Mesodermal cell (in vitro differentiated cells): ENCODE data around the gene EHBP1. TPM values are rescaled to one million over a fixed set of nuclear protein-coding genes. Genes with fewer than 3 reads are reported as not detected.

Source experiments
- H3K27ac ChIP-seq: 2 replicates; pipeline ENCODE4 v1.7.0; 2013; ENCODE audit warnings: mild to moderate bottlenecking, low read depth, low read length, moderate library complexity; ENCODE audit not compliant: severe bottlenecking
- H3K36me3 ChIP-seq: 2 replicates; pipeline ENCODE4 v1.7.1; 2013; ENCODE audit warnings: mild to moderate bottlenecking, low read length, moderate library complexity; ENCODE audit not compliant: control insufficient read depth, insufficient read depth
- H3K4me1 ChIP-seq: one replicate; pipeline ENCODE4 v1.7.1; 2013; ENCODE audit warnings: mild to moderate bottlenecking, low read length; ENCODE audit not compliant: insufficient read depth, control insufficient read depth, poor library complexity, severe bottlenecking
- H3K4me3 ChIP-seq: 2 replicates; pipeline ENCODE4 v1.7.0; 2013; ENCODE audit warnings: low read length, control low read depth, mild to moderate bottlenecking; ENCODE audit not compliant: insufficient read depth, poor library complexity, severe bottlenecking; ENCODE audit errors: extremely low read depth
- H3K9me3 ChIP-seq: 2 replicates; pipeline ENCODE4 v1.7.1; 2013; ENCODE audit warnings: mild to moderate bottlenecking, low read length, moderate library complexity; ENCODE audit not compliant: control insufficient read depth
- WGBS, 2 experiments: methylation state at CpG; one replicate each; pipeline ENCODE4 v1.1.5; 2013; ENCODE audit warnings: missing lambda C conversion rate in 2 of 2; ENCODE audit not compliant: insufficient coverage in 2 of 2; 5-methylcytosine and 5-hydroxymethylcytosine counted together
- polyA plus RNA-seq, 2 experiments: library from polyadenylated mRNA; stranded (reverse); fragments of 50-300 nt; gene quantifications; one replicate each; pipeline ENCODE4 v1.2.3, GENCODE V29; 2013

Gene EHBP1
- polyA plus RNA-seq (2013, experiment 1 of 2) = 17.0 TPM
- 24.4 TPM for polyA plus RNA-seq (2013, experiment 2 of 2)

GRCh38 chr2:62705007-62705829 lies at the start of gene EHBP1:
TSS of gene EHBP1 (plus strand) at chr2:62705713. CDS start at chr2:62707192, 1,479 bp downstream.
- Histone ChIP-seq H3K27ac (peak within 1 kb of the TSS; percentile 31), H3K9me3 (no peaks in the 10 kb centered on the region), H3K4me3 (peak within 1 kb of the TSS; percentile 58), H3K4me1 (peaks cover 2% of the 10 kb centered on the region), H3K36me3 (peaks cover 18% of the 10 kb centered on the region)
- WGBS, 2 experiments = 0 to 1% methylated on average over 22 to 27 of the region's 45 CpGs

DNA sequence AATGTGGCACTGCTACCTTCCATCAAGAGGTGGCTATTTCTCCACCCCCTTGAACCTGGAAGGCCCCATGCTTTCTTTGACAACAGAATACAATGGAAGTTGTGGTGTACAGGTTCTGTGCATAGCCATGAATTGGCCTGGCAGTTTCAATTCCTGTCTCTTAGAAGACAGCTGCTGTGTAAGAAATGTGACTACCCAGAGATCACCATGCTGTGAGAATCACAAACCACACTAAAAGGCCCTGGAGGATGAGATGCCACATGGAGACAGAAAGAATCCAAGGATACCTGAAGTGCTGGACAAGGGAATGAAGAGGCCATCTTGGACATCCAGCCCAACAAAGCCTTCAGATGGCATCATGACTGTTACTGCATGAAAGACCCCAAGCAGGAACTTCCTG lies 47.7 kb upstream of the EHBP1 start:
- H3K4me1 ChIP-seq = peaks cover 4% of the 10 kb centered on the region
- H3K27ac ChIP-seq = no peak overlapping the region
- no peaks in the 10 kb centered on the region for H3K9me3 ChIP-seq
- no peak overlapping the region for H3K4me3 ChIP-seq
- H3K36me3 ChIP-seq = no peaks in the 10 kb centered on the region

GRCh38 chr2:62658891-62659290 lies 46.6 kb upstream of the EHBP1 start:
- Histone ChIP-seq H3K4me3 (no peak overlapping the region), H3K27ac (no peak overlapping the region), H3K36me3 (no peaks in the 10 kb centered on the region), H3K9me3 (no peaks in the 10 kb centered on the region), H3K4me1 (peaks cover 8% of the 10 kb centered on the region)
- WGBS, 2 experiments = no CpG with 5 or more reads among the region's 2 CpGs

GRCh38 chr2:62660087-62660486 lies 45.4 kb upstream of the EHBP1 start:
- no peaks in the 10 kb centered on the region for H3K9me3 ChIP-seq
- no peaks in the 10 kb centered on the region for H3K36me3 ChIP-seq
- no peak overlapping the region for H3K4me3 ChIP-seq
- WGBS, 2 experiments = 84 to 100% methylated on average over 1 to 2 of the region's 2 CpGs
- H3K4me1 ChIP-seq = peaks cover 15% of the 10 kb centered on the region
- H3K27ac ChIP-seq = no peak overlapping the region

GRCh38 chr2:62660582-62661262 lies 44.8 kb upstream of the EHBP1 start:
- Histone ChIP-seq H3K27ac (no peak overlapping the region), H3K4me1 (peaks cover 20% of the 10 kb centered on the region), H3K9me3 (no peaks in the 10 kb centered on the region), H3K4me3 (no peak overlapping the region), H3K36me3 (no peaks in the 10 kb centered on the region)
- 100% methylated on average over 1 of the region's 2 CpGs; no CpG with 5 or more reads in 1 of the 2 experiments for WGBS, 2 experiments

- Histone ChIP-seq H3K36me3 (no peaks in the 10 kb centered on the region), H3K27ac (no peak overlapping the region), H3K4me1 (peaks cover 23% of the 10 kb centered on the region), H3K9me3 (no peaks in the 10 kb centered on the region), H3K4me3 (no peak overlapping the region)
- 60 to 71% methylated on average over 1 to 3 of the region's 3 CpGs for WGBS, 2 experiments
These were observed 44.3 kb upstream of the EHBP1 start for GRCh38 chr2:62661263-62661635.

- H3K36me3 ChIP-seq = no peaks in the 10 kb centered on the region
- no peak overlapping the region for H3K4me3 ChIP-seq
- peaks cover 23% of the 10 kb centered on the region for H3K4me1 ChIP-seq
- H3K9me3 ChIP-seq = no peaks in the 10 kb centered on the region
- no CpG with 5 or more reads among the region's 2 CpGs for WGBS, 2 experiments
- H3K27ac ChIP-seq = no peak overlapping the region
These were observed 43.4 kb upstream of the EHBP1 start for GRCh38 chr2:62662131-62662530.

DNA sequence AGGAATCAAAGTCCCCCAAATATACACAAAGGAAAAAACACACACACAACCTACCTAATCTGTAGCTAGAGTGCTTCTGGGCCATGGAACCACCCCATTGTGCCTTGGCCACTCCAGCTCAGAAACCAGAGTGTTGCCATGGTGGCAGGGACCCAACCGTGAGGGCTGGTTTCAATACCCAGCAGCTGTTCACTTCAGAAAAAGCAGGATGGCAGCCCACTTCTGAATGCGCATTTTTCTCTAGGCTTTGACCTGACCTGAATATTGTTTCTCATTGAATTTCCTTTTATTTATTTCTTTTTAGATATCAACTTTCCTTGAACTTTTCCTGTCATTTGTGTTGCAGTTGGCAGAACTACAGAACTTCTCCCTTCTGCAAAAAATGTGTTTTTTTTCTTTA lies 43.0 kb upstream of the EHBP1 start:
- no peak overlapping the region for H3K27ac ChIP-seq
- H3K36me3 ChIP-seq = no peaks in the 10 kb centered on the region
- H3K4me1 ChIP-seq = peaks cover 23% of the 10 kb centered on the region
- H3K4me3 ChIP-seq = no peak overlapping the region
- no peaks in the 10 kb centered on the region for H3K9me3 ChIP-seq
- WGBS, 2 experiments = 71 to 87% methylated on average over 2 of the region's 2 CpGs

- Histone ChIP-seq H3K4me1 (peaks cover 23% of the 10 kb centered on the region), H3K27ac (no peak overlapping the region), H3K4me3 (no peak overlapping the region), H3K9me3 (no peaks in the 10 kb centered on the region), H3K36me3 (no peaks in the 10 kb centered on the region)
These were observed 42.1 kb upstream of the EHBP1 start for GRCh38 chr2:62663411-62663810.

GRCh38 chr2:62663920-62664795 lies 41.4 kb upstream of the EHBP1 start:
- Histone ChIP-seq H3K9me3 (no peaks in the 10 kb centered on the region), H3K4me3 (no peak overlapping the region), H3K36me3 (no peaks in the 10 kb centered on the region), H3K4me1 (peaks cover 23% of the 10 kb centered on the region), H3K27ac (peak overlapping the region; percentile 2)
